Measurements from ENCODE around the gene MTCL3.

The MTCL3 gene

GRCh38 chr6:127468936-127469335 is 50.2 kb downstream of the MTCL3 start:
- DNase-seq (ENCODE audit: low read depth in 2 of 2), result no peak

GRCh38 chr6:127466416-127466815 is 52.7 kb downstream of the MTCL3 start:
- no peak for DNase-seq (ENCODE audit: low read depth in 2 of 2)

- no peak for DNase-seq (ENCODE audit: low read depth in 2 of 2)
Observed at GRCh38 chr6:127464881-127465459, 54.2 kb downstream of the MTCL3 start.

GRCh38 chr6:127464161-127464880 is 54.8 kb downstream of the MTCL3 start:
- DNase-seq (ENCODE audit: low read depth in 2 of 2), result peak; percentile 58

- DNase-seq (ENCODE audit: low read depth in 2 of 2), result no peak
Observed at GRCh38 chr6:127463056-127463455, 56.1 kb downstream of the MTCL3 start.

GRCh38 chr6:127462376-127462775 is 56.8 kb downstream of the MTCL3 start:
- DNase-seq (ENCODE audit: low read depth in 2 of 2), result no peak

- DNase-seq (ENCODE audit: low read depth in 2 of 2), result no peak
Observed at GRCh38 chr6:127460465-127460864, 58.7 kb downstream of the MTCL3 start.

GRCh38 chr6:127459231-127459641 is 59.9 kb downstream of the MTCL3 start, which contains the start of gene KIAA0408:
Gene KIAA0408, minus strand, starts transcription at chr6:127459389. Its CDS starts 5,408 bp downstream, at chr6:127453981.
- peak in 1 of 2 experiments; percentile 11 for DNase-seq (ENCODE audit: low read depth in 2 of 2)

GRCh38 chr6:127458817-127459216 is 60.3 kb downstream of the MTCL3 start:
- DNase-seq (ENCODE audit: low read depth in 2 of 2), result no peak

GRCh38 chr6:127458222-127458621 is 60.9 kb downstream of the MTCL3 start:
- no peak for DNase-seq (ENCODE audit: low read depth in 2 of 2)

- DNase-seq (ENCODE audit: low read depth in 2 of 2), result peak; percentile 70
Observed at GRCh38 chr6:127457456-127458064, 61.6 kb downstream of the MTCL3 start.

GRCh38 chr6:127456465-127456864 is 62.7 kb downstream of the MTCL3 start:
- DNase-seq (ENCODE audit: low read depth in 2 of 2), result no peak

GRCh38 chr6:127453845-127454619 is 65.1 kb downstream of the MTCL3 start:
- DNase-seq (ENCODE audit: low read depth in 2 of 2), result no peak

GRCh38 chr6:127452803-127453202 is 66.3 kb downstream of the MTCL3 start:
- no peak for DNase-seq (ENCODE audit: low read depth in 2 of 2)

- DNase-seq (ENCODE audit: low read depth in 2 of 2), result no peak
Observed at GRCh38 chr6:127451388-127451787, 67.7 kb downstream of the MTCL3 start.

- no peak for DNase-seq (ENCODE audit: low read depth in 2 of 2)
Observed at GRCh38 chr6:127447780-127448179, 71.4 kb downstream of the MTCL3 start.

- DNase-seq (ENCODE audit: low read depth in 2 of 2), result no peak
Observed at GRCh38 chr6:127446356-127446755, 72.8 kb downstream of the MTCL3 start.

GRCh38 chr6:127441881-127442280 is 77.3 kb downstream of the MTCL3 start:
- no peak for DNase-seq (ENCODE audit: low read depth in 2 of 2)

GRCh38 chr6:127439718-127440117 is 79.4 kb downstream of the MTCL3 start:
- DNase-seq (ENCODE audit: low read depth in 2 of 2), result no peak

- DNase-seq (ENCODE audit: low read depth in 2 of 2), result no peak
Observed at GRCh38 chr6:127436578-127437110, 82.5 kb downstream of the MTCL3 start.

GRCh38 chr6:127435626-127436220 is 83.4 kb downstream of the MTCL3 start:
- DNase-seq (ENCODE audit: low read depth in 2 of 2), result no peak

GRCh38 chr6:127434651-127435050 is 84.5 kb downstream of the MTCL3 start:
- no peak for DNase-seq (ENCODE audit: low read depth in 2 of 2)
